ENCODE data around the gene PRDM2. TPM values are rescaled to one million over a fixed set of nuclear protein-coding genes. Genes with fewer than 3 reads are reported as not detected.

Gene PRDM2
- total RNA-seq, 2 experiments from 2014 or later = 75.2 to 79.8 TPM

DNA sequence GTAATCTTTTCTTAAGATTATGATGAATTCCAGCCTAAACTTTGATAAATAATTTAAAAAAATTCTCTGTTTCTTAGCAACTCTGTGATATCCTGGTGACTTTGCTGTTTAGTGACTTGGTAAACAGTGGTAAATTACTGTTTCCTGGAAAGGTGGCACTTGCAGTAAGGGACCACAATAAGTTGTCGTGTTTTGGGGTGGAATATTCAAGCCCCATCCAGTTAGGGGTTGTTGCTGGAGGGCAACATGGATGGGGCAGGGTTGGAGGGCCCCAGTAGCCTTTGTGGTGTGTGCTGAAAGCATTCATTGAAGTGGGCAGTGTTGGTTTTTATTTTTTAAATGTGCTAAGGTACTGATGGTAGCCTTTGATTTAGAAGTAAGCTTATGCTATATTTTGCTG lies 30.3 kb downstream of the PRDM2 start:
- no peak for DNase-seq
- H3K36me3 Mint-ChIP-seq = peaks cover 8% of the 10 kb centered on the region
- peak overlapping the region; percentile 100 for H3K27ac Mint-ChIP-seq
- H3K4me1 Mint-ChIP-seq = peaks cover 61% of the 10 kb centered on the region
- no peaks in the 10 kb centered on the region for H3K9me3 Mint-ChIP-seq
- POLR2A ChIA-PET = interaction anchor here (0.7 to 6.4 kb wide), 10 partner anchors 10 to 186 kb away, joined by 3 to 88 read pairs (median 4); no protein-coding TSS in a partner anchor
- peak overlapping the region; percentile 90 for H3K4me3 Mint-ChIP-seq
- H3K27me3 Mint-ChIP-seq = no peaks in the 10 kb centered on the region
- ATAC-seq (ENCODE audit: low read depth) = no peak

DNA sequence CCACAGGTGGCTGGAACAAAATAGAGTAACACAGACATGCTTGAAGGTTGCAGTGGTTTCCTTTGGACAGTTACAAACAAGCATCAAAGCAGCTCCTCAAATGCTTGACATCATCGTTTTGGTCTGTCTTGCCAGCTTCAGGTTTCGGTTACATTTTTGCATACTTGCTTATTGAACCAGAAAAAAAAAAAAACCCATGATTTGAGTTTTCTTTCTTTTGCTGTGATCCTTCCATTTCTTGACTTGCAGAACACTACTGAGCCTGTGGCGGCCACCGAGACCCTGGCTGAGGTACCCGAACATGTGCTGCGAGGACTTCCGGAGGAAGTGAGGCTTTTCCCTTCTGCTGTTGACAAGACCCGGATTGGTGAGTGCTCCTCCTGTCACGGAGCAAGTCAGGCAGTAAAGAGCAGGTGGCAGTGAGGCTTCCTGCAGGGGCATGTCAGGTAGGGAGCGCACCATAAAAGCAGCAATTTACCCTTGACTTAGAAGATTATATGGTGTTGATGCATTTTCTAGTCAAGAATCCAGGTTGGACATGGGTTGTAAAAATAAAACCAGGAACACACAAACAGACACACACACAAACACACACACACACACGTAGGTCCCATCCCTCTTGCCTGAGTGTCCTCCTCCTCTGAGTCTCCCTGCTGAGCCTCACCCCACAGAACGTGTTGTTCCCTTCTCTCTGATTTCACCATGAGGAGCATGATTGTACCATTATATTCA lies 30.9 kb downstream of the PRDM2 start:
- H3K27me3 Mint-ChIP-seq = no peaks in the 10 kb centered on the region
- H3K36me3 Mint-ChIP-seq = peaks cover 9% of the 10 kb centered on the region
- ATAC-seq (ENCODE audit: low read depth) (peak; percentile 91), DNase-seq (peak; percentile 76)
- H3K4me3 Mint-ChIP-seq = peak overlapping the region; percentile 90
- H3K27ac Mint-ChIP-seq = peak overlapping the region; percentile 100
- no peaks in the 10 kb centered on the region for H3K9me3 Mint-ChIP-seq
- peaks cover 59% of the 10 kb centered on the region for H3K4me1 Mint-ChIP-seq
- POLR2A ChIA-PET = interaction anchor here (0.7 to 6.4 kb wide), 10 partner anchors 9 to 186 kb away, joined by 3 to 88 read pairs (median 4); no protein-coding TSS in a partner anchor

DNA sequence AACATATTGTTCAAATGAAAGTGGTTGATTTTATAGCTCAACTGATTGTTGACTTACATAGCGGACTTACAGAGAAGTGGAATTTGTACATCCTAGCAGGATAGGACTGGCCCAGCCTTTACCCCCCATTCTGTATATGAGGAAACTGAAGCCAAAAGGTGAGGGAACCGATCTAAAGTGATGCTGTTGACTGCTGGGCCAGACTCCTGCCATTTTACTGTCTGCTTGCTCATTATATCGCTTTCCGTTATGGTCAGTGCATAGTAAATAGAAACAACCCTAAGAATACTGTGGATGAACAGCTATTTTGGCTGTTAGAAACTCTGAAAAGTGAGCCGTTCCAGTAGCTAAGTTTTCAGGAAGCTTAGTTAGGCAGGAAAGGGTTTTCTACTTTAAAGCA lies 31.9 kb downstream of the PRDM2 start:
- peak overlapping the region; percentile 100 for H3K27ac Mint-ChIP-seq
- DNase-seq (no peak), ATAC-seq (ENCODE audit: low read depth) (no peak)
- H3K4me1 Mint-ChIP-seq = peaks cover 54% of the 10 kb centered on the region
- no peaks in the 10 kb centered on the region for H3K27me3 Mint-ChIP-seq
- POLR2A ChIA-PET = interaction anchor here (0.6 to 6.4 kb wide), 6 partner anchors 16 to 1516 kb away, joined by 3 to 88 read pairs (median 4); no protein-coding TSS in a partner anchor
- peaks cover 6% of the 10 kb centered on the region for H3K36me3 Mint-ChIP-seq
- H3K4me3 Mint-ChIP-seq = peak overlapping the region; percentile 90
- no peaks in the 10 kb centered on the region for H3K9me3 Mint-ChIP-seq

- Mint-ChIP-seq H3K4me3 (peak overlapping the region; percentile 66), H3K27ac (peak overlapping the region; percentile 79), H3K36me3 (peaks cover 6% of the 10 kb centered on the region), H3K9me3 (no peaks in the 10 kb centered on the region), H3K27me3 (no peaks in the 10 kb centered on the region), H3K4me1 (peaks cover 54% of the 10 kb centered on the region)
- DNase-seq = no peak
- peak; percentile 31 for ATAC-seq (ENCODE audit: low read depth)
- POLR2A ChIA-PET = interaction anchor here (3.0 to 6.4 kb wide), 2 partner anchors 14 to 16 kb away, joined by 16 to 88 read pairs; no protein-coding TSS in a partner anchor
Observed at GRCh38 chr1:13732971-13733667, 33.1 kb downstream of the PRDM2 start.

DNA sequence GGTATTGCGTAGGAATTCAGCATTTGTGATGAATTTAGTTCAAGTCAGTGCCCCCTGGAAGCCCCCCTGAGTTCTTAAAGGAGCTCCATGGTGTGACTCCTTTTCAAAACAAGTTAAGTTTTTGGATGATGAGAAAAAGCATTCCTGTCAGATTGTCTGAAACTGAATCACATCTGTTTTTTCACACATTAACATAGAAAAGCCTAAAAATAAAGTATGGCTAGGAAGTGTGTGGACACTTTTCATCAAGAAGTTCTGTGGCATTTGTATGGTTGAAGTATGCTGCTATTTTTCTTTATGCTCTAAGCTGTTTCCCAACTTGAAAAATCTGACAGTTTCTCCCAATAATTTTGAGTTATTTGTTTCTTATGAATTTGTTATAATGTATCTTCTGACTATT lies 33.7 kb downstream of the PRDM2 start:
- no peaks in the 10 kb centered on the region for H3K27me3 Mint-ChIP-seq
- ATAC-seq (ENCODE audit: low read depth) (no peak), DNase-seq (no peak)
- peak overlapping the region; percentile 79 for H3K27ac Mint-ChIP-seq
- POLR2A ChIA-PET = interaction anchor here (3.0 to 6.4 kb wide), 2 partner anchors 14 to 16 kb away, joined by 16 to 88 read pairs; no protein-coding TSS in a partner anchor
- peaks cover 53% of the 10 kb centered on the region for H3K4me1 Mint-ChIP-seq
- peak overlapping the region; percentile 66 for H3K4me3 Mint-ChIP-seq
- peaks cover 6% of the 10 kb centered on the region for H3K36me3 Mint-ChIP-seq
- no peaks in the 10 kb centered on the region for H3K9me3 Mint-ChIP-seq

DNA sequence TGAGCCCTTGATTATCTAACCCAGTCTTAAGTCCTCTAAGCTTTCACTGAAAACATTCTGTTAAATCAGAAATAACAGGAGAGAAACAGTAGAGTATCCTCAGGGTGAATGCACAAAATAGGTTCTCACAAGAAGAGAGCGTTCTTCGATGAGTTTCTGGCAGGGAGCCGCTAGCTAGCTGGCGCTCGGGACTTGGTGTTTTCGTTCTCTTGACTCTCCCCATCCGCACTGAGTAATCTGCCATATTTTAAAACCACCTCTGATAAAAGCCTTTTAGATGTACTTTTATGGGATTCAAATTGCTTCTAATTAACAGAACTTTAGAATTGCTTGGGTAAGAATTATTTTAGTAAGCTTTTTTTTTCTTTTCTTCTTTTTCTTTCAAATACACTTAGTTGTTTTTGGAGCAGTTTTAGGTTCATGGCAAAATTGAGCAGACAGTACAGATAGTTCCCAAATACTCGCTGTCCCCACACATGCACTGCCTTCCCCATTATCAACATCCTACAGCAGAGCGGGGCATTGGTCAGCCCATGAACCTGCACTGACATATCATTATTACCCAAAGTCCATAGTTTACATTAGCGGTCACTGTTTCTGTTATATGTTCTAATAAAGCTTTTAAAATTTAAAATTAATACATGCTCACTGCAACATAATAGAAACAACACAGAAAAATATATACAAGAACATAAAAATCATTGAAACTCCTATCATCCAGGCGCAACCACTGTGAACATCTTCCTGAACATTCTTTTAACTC lies 35.4 kb downstream of the PRDM2 start:
- H3K9me3 Mint-ChIP-seq = no peaks in the 10 kb centered on the region
- peaks cover 6% of the 10 kb centered on the region for H3K36me3 Mint-ChIP-seq
- POLR2A ChIA-PET = interaction anchor here (1.7 kb wide), 1 partner anchor 14 kb away, joined by 9 read pairs; no protein-coding TSS in a partner anchor
- ATAC-seq (ENCODE audit: low read depth) (no peak), DNase-seq (no peak)
- no peak overlapping the region for H3K4me3 Mint-ChIP-seq
- H3K27me3 Mint-ChIP-seq = no peaks in the 10 kb centered on the region
- peaks cover 46% of the 10 kb centered on the region for H3K4me1 Mint-ChIP-seq
- H3K27ac Mint-ChIP-seq = no peak overlapping the region

DNA sequence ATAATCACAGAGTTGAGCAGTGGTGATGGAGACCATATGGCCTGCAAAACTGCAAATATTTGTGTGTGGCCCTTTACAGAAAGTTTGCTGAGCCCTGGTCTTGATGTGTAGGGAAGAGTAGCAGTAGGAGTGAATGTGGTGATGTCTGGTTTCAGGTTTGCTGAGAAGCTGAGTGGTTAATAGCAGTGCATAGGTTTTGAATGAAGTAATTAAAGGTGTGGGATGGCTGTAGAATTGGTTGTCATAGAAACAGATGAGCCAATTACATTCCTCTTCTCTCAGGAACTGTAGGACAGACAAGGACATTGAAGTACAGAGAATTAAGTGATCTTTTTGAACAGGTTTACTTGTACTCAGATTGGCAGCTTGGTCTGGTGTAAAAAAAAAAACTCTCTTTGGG lies 37.4 kb downstream of the PRDM2 start:
- no peaks in the 10 kb centered on the region for H3K27me3 Mint-ChIP-seq
- POLR2A ChIA-PET = interaction anchor here (0.9 to 1.2 kb wide), 2 partner anchors 10 to 12 kb away, joined by 3 to 9 read pairs; no protein-coding TSS in a partner anchor
- DNase-seq (no peak), ATAC-seq (ENCODE audit: low read depth) (no peak)
- H3K4me1 Mint-ChIP-seq = peaks cover 33% of the 10 kb centered on the region
- H3K4me3 Mint-ChIP-seq = no peak overlapping the region
- peak overlapping the region; percentile 7 for H3K27ac Mint-ChIP-seq
- no peaks in the 10 kb centered on the region for H3K9me3 Mint-ChIP-seq
- H3K36me3 Mint-ChIP-seq = peaks cover 12% of the 10 kb centered on the region

- no peaks in the 10 kb centered on the region for H3K9me3 Mint-ChIP-seq
- POLR2A ChIA-PET = no interaction called here
- no peaks in the 10 kb centered on the region for H3K27me3 Mint-ChIP-seq
- no peak overlapping the region for H3K27ac Mint-ChIP-seq
- peaks cover 17% of the 10 kb centered on the region for H3K4me1 Mint-ChIP-seq
- no peak for DNase-seq
- ATAC-seq (ENCODE audit: low read depth) = no peak
- no peak overlapping the region for H3K4me3 Mint-ChIP-seq
- peaks cover 18% of the 10 kb centered on the region for H3K36me3 Mint-ChIP-seq
Observed at GRCh38 chr1:13746342-13746741, 46.4 kb downstream of the PRDM2 start.

DNA sequence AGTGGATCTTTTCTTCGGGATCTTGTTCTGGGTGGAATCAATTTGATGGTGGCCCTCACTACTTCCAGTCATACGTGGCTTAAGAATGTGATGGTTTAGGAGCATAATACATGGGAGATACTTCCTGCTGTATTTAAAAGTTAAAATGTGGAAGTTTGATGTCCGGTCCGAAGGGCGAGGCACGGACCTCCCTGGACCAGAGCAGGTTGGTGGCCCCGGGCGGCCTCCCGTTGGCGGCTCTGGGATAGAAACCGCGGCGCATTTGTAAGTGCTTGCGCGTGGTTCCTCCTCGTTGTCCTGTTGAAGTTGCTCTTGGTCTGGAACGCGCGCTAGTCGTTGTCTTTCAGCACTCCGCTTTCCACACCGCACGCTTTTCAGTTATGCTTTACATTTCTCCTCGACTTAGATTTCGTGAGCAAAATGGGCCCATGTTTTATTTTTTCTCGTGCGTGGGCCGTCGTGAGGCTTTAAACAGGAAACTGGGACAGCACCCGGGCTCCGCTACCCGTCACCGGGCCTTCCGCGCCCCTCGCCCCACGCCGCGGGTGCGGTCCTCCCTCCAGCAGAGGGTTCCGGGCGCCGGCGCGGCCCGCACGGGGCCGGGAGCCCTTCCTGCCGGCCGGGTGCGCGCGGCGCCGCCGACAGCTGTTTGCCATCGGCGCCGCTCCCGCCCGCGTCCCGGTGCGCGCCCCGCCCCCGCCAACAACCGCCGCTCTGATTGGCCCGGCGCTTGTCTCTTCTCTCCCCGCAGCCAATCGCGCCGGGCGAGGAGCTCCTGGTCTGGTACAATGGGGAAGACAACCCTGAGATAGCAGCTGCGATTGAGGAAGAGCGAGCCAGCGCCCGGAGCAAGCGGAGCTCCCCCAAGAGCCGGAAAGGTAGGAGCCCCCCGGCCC lies 48.9 kb downstream of the PRDM2 start:
- POLR2A ChIA-PET = interaction anchor here (0.6 to 1.6 kb wide), 18 partner anchors 9 to 645 kb away, joined by 3 to 88 read pairs (median 5); partner anchors contain the start of gene PRDM2
- no peaks in the 10 kb centered on the region for H3K9me3 Mint-ChIP-seq
- H3K27me3 Mint-ChIP-seq = no peaks in the 10 kb centered on the region
- H3K27ac Mint-ChIP-seq = peak overlapping the region; percentile 86
- peak overlapping the region; percentile 90 for H3K4me3 Mint-ChIP-seq
- H3K36me3 Mint-ChIP-seq = peaks cover 14% of the 10 kb centered on the region
- peak; percentile 97 for DNase-seq
- ATAC-seq (ENCODE audit: low read depth) = peak; percentile 94
- peaks cover 34% of the 10 kb centered on the region for H3K4me1 Mint-ChIP-seq

- ATAC-seq (ENCODE audit: low read depth) = peak; percentile 31
- Mint-ChIP-seq H3K4me1 (peaks cover 43% of the 10 kb centered on the region), H3K9me3 (no peaks in the 10 kb centered on the region), H3K36me3 (peaks cover 13% of the 10 kb centered on the region), H3K4me3 (peak overlapping the region; percentile 99), H3K27ac (peak overlapping the region; percentile 87), H3K27me3 (no peaks in the 10 kb centered on the region)
- POLR2A ChIA-PET = interaction anchor here (0.6 to 1.6 kb wide), 19 partner anchors 8 to 1340 kb away, joined by 3 to 88 read pairs (median 5); partner anchors contain the start of gene PRDM2
- DNase-seq = peak; percentile 73
Observed at GRCh38 chr1:13749543-13750341, 49.8 kb downstream of the PRDM2 start.

DNA sequence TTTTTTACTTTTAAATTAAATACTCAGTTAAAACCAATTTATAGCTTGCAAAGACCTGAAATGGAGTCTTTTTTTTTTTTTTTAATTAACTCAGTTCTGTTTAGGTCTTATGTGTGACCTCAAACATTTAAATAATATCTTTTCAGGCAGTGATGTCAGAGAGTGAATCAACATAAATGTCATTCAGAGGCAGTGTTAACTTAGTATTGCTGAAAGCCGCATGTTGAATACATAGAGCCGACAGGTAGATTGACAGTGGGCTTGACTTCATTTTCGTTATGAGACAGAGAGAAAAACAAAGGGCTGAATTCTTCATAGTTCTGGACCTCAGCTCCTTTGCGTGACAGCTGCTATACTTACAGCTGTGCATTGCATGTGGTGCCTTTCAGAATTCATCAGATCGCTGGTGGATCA lies 51.5 kb downstream of the PRDM2 start:
- ATAC-seq (ENCODE audit: low read depth) = no peak
- Mint-ChIP-seq H3K27ac (no peak overlapping the region), H3K4me1 (peaks cover 47% of the 10 kb centered on the region), H3K9me3 (no peaks in the 10 kb centered on the region), H3K4me3 (peak overlapping the region; percentile 16), H3K27me3 (no peaks in the 10 kb centered on the region), H3K36me3 (peaks cover 12% of the 10 kb centered on the region)
- POLR2A ChIA-PET = interaction anchor here (0.6 to 1.0 kb wide), 6 partner anchors 10 to 49 kb away, joined by 3 to 7 read pairs (median 4); no protein-coding TSS in a partner anchor
- DNase-seq = no peak

Measured in activated naive CD8-positive, alpha-beta T cell treated with anti-CD3 and anti-CD28 coated beads, Interleukin-2, amount 10 ng/mL, durations not matched to agents 7 days and 5 days (primary cell).